Neural crest cell (in vitro differentiated cells): ENCODE measurements around the gene CCDC136. TPM values are rescaled to one million over a fixed set of nuclear protein-coding genes. Genes with fewer than 3 reads are reported as not detected.

Experiments used
- DNase-seq: peaks from one replicate; pipeline ENCODE4 v3.0.0; 2021; ENCODE audit warnings: low read depth, mixed read lengths, low spot score
- H3K27ac Mint-ChIP-seq: one replicate; pipeline ENCODE4 v1.8.0; 2021; ENCODE audit warnings: mild to moderate bottlenecking, mixed read lengths; ENCODE audit not compliant: unreplicated experiment
- H3K27me3 Mint-ChIP-seq: 2 replicates; pipeline ENCODE4 v1.8.0; 2021; ENCODE audit warnings: low read depth, mild to moderate bottlenecking, mixed read lengths
- H3K36me3 Mint-ChIP-seq: 2 replicates; pipeline ENCODE4 v1.8.0; 2021; ENCODE audit warnings: low read depth, mild to moderate bottlenecking, mixed read lengths
- H3K4me1 Mint-ChIP-seq: 2 replicates; pipeline ENCODE4 v1.8.0; 2021; ENCODE audit warnings: mixed read lengths
- H3K4me3 Mint-ChIP-seq: one replicate; pipeline ENCODE4 v1.8.0; 2021; ENCODE audit warnings: mild to moderate bottlenecking, mixed read lengths
- H3K9me3 Mint-ChIP-seq: 2 replicates; pipeline ENCODE4 v1.8.0; 2021; ENCODE audit warnings: mixed read lengths
- total RNA-seq: library from RNA; stranded (reverse); gene quantifications from 2 replicates; pipeline ENCODE4 v1.2.1, GENCODE V29; 2021
- TF ChIP-seq, protein P1 (sequence below): fragments of 200-600 bp; sonication (generic); conservative IDR thresholded peaks from 2 replicates; pipeline ENCODE4 v1.5.0; 2021; ENCODE audit warnings: antibody characterized with exemption, mild to moderate bottlenecking

CCDC136 gene
- total RNA-seq, 1 donor from 2014 or later, result 70.6 TPM

DNA sequence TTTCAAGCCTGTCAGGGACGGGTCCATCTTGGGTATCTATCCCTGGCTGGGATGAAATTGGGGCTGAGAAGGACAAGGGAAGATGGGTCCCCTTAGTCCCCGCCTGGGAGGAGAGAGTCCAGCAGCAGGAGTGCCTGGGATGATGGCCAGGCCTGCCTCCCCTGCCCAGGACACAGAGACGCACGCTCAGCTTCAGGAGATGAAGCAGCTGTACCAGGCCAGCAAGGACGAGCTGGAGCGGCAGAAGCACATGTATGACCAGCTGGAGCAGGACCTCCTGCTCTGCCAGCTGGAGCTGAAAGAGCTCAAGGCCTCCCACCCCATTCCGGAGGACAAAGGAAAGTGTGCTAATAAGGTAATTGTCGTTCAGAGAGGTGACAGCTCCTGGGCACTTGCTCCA is 15.4 kb downstream of the CCDC136 start:
- H3K9me3 Mint-ChIP-seq, result no peaks in the 10 kb centered on the region
- H3K27ac Mint-ChIP-seq, result no peak overlapping the region
- no peaks in the 10 kb centered on the region for H3K4me1 Mint-ChIP-seq
- no peak overlapping the region for H3K4me3 Mint-ChIP-seq
- H3K36me3 Mint-ChIP-seq, result peaks cover 4% of the 10 kb centered on the region
- no peaks in the 10 kb centered on the region for H3K27me3 Mint-ChIP-seq
- TF ChIP-seq, protein P1, sequence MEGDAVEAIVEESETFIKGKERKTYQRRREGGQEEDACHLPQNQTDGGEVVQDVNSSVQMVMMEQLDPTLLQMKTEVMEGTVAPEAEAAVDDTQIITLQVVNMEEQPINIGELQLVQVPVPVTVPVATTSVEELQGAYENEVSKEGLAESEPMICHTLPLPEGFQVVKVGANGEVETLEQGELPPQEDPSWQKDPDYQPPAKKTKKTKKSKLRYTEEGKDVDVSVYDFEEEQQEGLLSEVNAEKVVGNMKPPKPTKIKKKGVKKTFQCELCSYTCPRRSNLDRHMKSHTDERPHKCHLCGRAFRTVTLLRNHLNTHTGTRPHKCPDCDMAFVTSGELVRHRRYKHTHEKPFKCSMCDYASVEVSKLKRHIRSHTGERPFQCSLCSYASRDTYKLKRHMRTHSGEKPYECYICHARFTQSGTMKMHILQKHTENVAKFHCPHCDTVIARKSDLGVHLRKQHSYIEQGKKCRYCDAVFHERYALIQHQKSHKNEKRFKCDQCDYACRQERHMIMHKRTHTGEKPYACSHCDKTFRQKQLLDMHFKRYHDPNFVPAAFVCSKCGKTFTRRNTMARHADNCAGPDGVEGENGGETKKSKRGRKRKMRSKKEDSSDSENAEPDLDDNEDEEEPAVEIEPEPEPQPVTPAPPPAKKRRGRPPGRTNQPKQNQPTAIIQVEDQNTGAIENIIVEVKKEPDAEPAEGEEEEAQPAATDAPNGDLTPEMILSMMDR, result no peak
- DNase-seq, result no peak

DNA sequence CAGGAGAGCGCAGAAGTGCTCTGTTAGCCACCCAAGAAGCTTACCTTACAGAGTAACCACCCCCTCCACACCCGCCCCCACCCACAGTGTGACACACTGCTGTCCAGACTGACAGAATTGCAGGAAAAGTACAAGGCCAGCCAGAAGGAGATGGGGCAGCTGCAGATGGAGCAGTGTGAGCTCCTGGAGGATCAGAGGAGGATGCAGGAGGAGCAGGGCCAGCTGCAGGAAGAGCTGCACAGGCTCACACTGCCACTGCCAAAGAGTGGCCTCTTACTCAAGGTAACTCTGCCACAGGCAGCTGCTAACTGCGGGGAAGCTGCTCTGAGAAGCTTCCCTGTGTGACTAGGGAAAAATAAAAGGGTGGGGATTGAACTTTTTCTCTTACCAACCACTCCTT is 17.6 kb downstream of the CCDC136 start:
- H3K9me3 Mint-ChIP-seq, result no peaks in the 10 kb centered on the region
- no peak for DNase-seq
- H3K36me3 Mint-ChIP-seq, result peaks cover 4% of the 10 kb centered on the region
- H3K4me3 Mint-ChIP-seq, result no peak overlapping the region
- no peaks in the 10 kb centered on the region for H3K4me1 Mint-ChIP-seq
- TF ChIP-seq, protein P1, result no peak
- no peaks in the 10 kb centered on the region for H3K27me3 Mint-ChIP-seq
- no peak overlapping the region for H3K27ac Mint-ChIP-seq

DNA sequence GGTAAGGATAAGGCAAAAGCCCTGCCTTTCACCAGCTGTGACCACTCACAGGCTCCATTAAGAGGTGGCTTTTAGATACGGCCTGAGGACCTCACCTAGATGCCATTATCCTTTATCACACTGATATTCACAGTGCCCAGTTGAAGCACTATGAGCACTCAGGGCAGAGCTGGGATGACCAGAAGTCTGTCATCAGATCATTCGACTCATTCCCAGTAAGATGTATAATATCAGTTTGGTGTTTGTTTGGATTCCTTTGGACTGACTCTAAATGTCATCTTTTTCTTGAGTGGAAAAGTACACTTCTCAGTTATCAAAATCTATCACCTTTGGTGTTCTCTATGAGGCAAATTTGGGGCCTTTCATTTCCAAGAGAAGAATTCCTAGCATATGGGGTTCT is 18.7 kb downstream of the CCDC136 start:
- no peaks in the 10 kb centered on the region for H3K4me1 Mint-ChIP-seq
- no peak overlapping the region for H3K27ac Mint-ChIP-seq
- no peaks in the 10 kb centered on the region for H3K9me3 Mint-ChIP-seq

DNA sequence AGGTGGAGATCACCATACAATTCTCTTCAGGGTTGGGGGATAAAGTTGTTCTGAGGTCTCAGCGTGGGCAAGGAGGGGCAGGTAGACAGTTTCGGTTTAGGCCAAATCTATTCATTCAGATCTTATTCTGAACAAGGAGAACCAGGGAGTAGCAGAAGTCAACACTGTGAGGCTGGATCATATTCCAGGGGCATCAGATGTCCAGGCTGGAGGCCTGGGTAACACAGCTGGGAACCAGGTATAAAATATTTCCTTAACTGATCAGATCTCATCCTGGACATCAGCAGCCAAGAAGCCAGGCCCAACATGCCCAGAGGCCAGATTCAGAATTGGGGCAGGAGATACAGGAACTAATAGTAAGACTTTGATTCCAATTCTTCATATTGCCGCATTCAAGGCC is 19.2 kb downstream of the CCDC136 start:
- Mint-ChIP-seq H3K4me1 (no peaks in the 10 kb centered on the region), H3K27ac (no peak overlapping the region), H3K36me3 (peaks cover 11% of the 10 kb centered on the region), H3K9me3 (no peaks in the 10 kb centered on the region), H3K4me3 (no peak overlapping the region), H3K27me3 (no peaks in the 10 kb centered on the region)
- TF ChIP-seq, protein P1, result no peak
- no peak for DNase-seq

More for the DNA sequence above, 18.7 kb downstream of the CCDC136 start:
- H3K36me3 Mint-ChIP-seq, result peaks cover 11% of the 10 kb centered on the region
- H3K27me3 Mint-ChIP-seq, result no peaks in the 10 kb centered on the region
- TF ChIP-seq, protein P1, result no peak
- DNase-seq, result no peak
- no peak overlapping the region for H3K4me3 Mint-ChIP-seq

DNA sequence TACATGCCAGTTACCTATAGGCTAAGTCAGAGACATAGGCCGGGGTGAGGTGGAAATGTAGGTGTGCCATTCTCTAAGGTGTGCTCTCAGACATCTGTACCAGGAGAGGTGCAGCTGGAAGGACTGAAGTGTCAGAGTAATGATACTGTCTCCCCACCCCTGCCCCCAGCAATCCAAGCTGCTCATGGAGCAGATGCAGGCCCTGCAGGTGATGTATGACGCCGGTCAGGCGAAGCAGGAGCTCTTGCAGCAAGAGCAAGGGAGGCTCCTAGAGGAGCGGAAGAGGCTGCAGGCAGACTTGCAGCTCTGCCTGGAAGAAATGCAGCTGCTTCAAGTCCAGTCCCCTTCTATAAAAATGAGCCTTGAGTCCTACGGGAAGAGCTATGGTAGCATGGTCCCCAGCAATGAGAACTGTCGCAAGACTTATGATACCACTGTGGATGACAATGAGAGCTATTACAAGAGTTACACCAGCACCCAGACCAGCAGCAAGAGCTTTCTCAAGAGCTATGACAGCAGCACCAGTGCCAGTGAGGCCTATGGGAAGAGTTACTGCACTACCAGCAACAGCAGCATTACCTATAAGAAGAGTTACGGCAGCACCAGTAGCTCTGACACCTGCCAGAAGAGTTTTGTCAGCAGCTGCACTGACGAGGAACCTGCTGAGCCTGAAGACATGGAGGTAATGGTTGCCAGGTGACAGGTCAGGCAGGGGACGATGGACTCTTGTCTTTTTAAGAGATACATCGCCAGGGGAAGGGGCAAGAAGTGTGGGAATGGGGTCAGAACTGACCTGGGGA is 20.1 kb downstream of the CCDC136 start:
- TF ChIP-seq, protein P1, result no peak
- no peak overlapping the region for H3K27ac Mint-ChIP-seq
- H3K36me3 Mint-ChIP-seq, result peaks cover 11% of the 10 kb centered on the region
- no peak for DNase-seq
- H3K4me1 Mint-ChIP-seq, result no peaks in the 10 kb centered on the region
- H3K4me3 Mint-ChIP-seq, result no peak overlapping the region
- no peaks in the 10 kb centered on the region for H3K27me3 Mint-ChIP-seq
- H3K9me3 Mint-ChIP-seq, result no peaks in the 10 kb centered on the region
